Activated CD8-positive, alpha-beta memory T cell treated with anti-CD3 and anti-CD28 coated beads for 4 hours (primary cell): ENCODE results near the gene PCID2.
A peak's percentile ranks its signal among the peaks of the same experiment; 100 is the strongest.

Experiments used
- DNase-seq, 2 donors: peaks; one replicate each; pipeline ENCODE4 v3.0.0-alpha.2; 2020; ENCODE audit warnings: low read depth in 2 of 2

The PCID2 gene

DNA sequence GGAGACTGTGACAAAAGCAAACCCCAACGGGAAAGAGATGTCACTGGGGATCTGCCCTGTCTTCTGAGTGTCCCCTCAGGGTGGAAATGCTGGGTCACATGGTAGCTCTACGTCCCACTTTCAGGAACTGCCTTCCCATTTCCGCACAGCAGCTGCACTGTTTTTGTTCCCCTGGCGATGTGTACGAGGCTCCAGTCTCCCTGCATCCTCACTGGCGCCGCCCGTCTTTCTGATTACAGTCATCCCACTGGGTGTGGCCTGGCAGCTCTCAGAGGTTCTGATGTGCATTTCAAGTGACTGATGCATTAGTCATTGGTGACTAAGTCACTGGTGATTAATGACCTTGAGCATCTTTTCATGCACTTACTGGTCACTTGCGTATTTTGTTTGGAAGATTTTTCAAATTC is 21.2 kb downstream of the PCID2 start:
- DNase-seq, result peak in 1 of 2 donors; percentile 41

DNA sequence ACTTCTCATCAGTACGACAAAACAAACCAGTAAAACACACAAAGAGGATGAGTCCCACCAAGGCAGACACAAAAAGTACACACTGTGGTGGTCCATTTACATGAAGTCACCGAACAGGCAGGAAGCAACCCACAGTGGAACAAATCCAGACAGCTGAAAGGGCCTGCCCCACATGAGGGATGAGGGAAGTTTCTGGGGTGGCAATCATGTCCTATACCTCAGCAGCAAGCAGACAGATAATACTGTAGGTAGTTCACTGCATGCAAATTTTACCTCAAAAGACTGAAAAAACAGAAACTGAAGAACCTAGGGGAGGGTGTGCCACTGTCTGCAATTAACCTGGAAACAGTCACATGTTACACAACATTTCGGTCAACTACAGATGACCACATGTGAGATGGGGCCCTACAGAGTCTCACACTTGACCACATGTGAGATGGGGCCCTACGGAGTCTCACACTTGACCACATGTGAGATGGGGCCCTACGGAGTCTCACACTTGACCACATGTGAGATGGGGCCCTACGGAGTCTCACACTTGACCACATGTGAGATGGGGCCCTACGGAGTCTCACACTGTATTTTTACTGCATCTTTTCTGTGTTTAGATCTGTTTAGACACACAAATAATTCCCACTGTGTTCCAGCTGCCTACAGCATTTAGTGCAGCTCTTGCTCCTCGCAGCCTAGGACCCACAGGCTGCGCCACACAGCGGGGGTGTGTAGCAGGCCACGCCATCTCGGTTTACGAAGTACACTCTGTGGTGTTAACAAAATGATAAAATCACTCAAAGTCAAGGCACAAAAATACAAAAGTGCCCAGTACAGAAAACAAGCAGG is 22.2 kb downstream of the PCID2 start:
- DNase-seq, result no peak

DNA sequence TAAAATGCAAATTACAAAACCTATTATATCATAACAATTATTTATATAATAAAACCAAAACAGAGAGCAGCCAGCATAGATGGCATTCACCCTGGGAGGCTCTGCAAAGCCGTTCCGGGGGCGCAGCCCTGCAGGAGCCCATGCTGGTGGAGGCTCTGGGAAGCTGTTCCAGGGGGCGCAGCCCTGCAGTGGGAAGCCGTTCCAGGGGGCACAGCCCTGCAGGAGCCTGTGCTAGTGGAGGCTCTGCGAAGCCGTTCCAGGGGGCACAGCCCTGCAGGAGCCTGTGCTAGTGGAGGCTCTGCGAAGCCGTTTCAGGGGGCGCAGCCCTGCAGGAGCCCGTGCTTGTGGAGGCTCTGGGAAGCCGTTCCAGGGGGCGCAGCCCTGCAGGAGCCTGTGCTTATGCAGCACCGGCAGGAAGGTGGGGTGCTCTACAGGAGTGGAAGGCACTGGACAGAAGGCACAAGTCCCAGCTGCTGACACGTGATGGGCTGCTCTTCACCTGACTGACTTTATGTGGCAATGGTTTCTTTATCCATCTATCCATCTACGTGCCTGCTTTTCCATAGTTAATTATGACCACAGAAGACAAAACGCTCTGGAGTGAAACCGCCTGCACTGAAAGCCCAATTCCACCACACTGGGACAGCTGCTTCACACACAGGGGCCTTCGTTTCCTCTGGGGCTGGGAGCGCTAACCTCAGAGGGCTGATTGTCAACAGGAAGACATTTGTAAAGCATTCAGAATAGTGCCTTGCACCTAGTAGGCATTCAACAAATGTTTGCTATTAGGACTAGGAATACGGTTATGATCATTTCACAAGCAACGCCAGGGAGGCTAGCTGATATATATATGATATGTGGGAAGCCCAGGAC is 23.7 kb downstream of the PCID2 start:
- no peak for DNase-seq

DNA sequence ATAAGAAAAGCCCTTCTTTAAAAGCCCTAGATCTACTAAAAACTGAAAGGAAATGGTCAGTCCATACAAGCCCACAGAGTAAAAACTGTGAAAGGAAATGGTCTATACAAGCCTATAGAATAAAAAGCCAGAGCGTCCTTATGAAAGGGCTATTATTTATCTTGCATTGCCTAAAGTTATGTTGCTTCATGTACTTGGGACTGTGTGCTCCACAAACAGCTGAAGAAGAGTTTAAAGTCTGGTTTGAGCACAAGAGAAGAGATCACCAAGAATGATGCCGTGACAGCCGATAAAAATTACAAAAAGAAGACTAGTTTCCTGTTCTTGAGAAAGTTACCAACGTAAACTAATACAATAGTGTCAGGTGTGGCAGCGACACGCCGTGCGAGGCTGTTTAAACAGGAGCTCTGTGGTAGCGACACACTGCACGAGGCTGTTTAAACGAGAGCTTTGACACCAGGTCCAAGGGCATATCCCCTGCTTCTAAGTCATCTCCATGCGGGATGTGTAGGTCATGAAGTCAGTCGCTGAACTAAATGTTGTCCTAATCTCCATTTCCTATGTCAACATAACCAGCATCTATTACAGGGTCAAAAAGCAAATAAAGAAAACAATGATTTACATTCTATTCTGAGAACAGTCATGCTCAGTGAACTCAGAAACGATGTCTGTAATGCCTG is 24.9 kb downstream of the PCID2 start:
- DNase-seq, result no peak

DNA sequence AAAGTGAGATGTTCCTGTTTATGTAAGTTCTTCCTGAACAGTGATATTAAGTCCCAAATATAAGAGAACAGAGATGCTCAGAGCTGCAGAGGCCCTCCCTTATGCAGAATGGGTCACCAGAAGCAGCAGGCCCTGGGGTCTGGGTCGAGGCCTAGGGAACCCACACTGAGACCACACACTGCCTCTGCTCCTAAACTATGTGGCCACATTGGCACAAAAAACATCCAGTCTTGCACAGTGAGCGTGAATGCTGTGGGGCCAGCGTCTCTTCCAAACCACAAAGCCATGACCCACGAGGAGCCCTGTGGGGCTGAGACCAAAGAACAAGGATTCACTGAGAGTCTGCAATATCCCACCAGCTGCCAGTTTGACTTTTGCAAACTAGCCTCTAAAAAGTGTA is 26.4 kb downstream of the PCID2 start:
- no peak for DNase-seq

DNA sequence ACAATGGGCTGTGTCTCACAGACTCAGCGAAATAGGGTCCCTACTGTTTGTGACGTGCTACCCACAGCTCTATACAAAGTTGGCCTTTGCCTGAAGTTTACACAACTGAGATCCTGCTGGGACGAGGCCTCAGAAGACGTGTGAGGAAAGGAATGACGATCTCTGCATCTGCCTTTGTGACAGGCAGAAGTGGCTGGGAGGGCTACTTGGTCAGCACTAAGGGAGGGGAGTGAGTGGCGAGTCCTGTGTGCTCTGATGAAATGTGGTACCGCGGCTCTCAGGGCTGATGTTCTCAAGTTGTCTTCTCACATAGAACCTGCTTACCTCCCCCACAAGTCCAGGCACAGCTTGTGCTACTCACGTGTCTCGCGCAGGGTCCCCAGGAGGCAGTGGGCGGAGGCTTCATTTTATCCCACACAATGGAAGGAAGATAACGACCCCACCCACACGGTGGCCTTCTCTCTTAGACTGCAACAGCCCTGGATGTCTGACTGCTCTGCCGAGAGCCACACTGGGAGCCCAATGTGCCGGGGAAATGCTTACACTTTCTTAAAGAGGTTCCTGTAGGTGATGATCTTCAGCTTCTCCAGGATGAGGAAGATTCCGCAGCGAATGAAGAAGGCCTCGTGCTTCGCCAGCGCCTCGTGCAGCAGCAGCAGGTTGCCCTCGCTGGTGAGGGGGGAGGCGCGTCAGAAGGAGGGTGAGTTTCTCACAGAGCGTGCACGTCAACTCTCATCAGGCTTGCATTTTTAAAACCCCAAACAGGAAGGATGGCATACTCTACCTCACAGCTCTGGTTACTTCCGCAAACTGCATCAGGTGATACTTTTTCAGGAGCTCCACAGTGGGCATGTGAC is 28.9 kb downstream of the PCID2 start:
- no peak for DNase-seq

DNA sequence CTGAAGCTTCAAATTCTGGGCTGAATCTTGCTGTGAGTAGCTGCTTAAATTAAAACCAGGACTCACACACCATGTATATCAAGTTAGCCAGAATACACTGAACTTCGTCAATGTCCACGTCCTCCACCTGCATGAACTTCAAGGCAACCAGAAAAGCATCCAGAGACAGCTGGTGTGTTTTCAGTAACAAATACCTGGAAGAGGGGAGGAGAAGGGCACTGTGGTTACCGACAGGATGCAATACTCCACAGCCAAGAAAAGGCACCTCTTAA is 29.6 kb downstream of the PCID2 start:
- DNase-seq, result no peak

DNA sequence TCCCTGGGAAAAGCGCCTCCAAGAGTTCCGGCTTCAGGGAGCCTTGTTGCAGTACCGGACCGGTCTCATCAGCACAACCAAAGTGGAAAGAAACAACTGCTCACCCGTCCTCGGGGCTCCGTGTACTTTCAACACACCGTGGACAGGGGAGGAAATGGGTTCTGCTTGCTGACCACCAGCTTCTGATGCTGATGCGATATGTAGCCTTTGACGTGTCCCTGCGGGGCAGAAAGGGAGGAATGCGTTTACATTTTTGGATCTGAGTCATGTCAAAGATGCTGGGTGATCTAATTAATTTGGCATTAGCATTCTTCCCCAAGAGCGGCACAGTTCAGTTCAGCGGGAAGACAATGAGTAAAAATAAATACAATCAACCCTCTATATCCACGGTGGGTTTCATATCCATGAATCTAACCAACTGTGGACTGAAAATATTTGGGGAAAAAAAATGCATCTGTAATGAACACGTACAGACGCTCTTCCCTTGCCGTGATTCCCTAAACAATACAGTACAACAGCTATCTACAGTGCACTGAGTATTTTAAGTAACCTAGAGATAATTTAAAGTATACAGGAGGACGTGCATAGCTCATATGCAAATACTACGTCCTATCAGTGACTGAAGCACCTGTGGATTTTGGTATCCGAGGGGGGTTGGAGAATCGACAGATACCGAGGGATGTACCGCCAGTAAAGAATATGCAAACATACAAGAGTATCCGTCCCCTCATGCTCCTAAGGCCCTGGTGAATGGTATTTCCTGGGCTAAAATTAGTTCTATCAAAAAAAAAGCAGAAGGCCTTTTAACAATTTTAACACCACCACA is 30.2 kb downstream of the PCID2 start:
- no peak for DNase-seq

DNA sequence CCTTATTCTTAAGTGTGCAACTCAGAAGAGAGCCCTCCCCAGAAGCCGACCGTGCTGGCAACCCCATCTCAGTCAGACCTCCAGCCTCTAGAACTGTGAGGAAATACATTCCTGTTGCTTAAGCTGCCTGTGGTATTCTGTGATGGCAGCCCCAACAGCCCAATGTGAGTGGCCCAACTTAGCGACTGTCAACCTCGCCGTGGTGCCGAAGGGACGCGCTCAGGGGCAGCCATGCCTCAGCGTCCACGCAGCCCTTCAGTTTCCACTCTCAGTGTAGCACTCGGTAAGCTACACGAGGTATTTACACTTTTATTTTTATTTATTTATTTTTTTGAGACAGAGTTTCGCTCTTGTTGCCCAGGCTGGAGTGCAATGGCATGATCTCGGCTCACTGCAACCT is 31.6 kb downstream of the PCID2 start:
- DNase-seq, result no peak

DNA sequence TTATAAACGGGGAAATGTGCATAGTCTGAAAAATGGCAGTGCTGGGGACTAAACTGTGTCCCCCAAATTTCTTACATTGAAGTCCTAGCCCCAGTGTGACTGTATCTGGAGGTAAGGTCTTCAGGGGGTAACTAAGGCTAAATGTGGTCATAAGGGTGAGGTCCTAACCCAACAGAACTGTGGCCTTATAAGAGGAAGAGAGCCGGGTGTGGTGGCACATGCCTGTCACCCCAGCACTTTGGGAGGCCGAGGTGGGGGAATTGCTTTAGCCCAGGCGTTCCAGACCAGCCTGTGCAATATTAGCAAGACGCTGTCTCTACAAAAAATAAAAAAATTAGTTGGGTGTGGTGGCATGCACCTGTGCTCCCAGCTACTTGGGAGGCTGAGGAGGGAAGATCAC is 32.2 kb downstream of the PCID2 start:
- peak; percentile 43 to 74 for DNase-seq

DNA sequence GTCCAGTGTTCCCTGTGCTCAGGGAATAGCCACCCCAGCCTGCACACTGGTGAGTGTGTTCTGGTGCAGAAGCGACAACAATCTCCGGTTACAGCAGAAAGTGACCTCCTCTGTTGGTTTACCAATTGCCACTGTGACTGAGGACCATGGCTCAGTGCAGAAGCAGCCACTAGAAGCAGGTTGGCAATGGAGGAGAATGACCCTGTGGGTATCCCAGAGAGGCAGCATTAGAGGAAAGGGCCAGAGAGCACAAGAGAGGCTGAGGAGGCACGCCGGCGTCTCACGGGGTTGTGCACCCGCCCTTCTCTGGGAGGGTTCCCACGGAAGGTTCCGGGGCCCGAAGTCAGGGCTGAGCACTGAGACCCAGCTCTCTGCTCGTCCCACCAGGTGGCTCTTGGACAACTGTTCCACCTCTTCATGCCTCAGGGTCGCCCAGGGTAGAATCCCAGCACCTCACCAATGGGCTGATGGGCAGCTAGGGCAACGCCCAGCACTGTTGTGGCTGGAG is 36.0 kb downstream of the PCID2 start:
- no peak for DNase-seq

DNA sequence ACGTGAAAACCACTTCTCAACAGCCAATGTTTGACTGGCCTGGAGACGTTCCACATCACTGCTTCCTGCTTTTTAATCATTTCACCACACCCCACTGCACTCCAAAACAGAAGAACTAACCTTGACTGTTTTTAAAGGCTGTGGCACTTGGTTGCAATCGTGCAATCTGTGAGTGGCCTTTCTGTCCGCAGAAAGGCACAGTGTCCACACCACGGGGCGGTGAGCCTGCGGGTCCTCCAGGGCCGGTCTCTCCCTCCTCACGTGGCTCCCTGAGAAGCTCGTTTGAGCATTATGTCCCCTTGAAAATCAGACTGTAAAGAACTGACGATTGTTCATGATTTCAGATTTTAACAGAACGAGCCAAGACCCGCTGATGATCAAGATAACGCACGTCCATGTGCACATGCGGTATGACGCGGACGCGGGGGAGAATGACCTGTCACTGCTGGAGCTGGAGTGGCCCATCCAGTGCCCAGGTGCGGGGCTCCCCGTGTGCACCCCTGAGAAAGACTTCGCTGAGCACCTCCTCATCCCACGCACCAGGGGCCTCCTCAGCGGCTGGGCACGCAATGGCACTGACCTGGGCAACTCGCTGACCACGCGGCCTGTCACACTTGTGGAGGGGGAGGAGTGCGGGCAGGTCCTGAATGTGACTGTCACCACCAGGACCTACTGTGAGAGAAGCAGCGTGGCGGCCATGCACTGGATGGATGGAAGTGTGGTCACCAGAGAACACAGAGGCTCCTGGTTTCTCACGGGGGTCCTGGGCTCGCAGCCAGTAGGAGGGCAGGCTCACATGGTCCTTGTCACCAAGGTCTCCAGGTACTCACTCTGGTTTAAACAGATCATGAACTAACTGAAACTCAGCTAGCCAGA is 37.0 kb downstream of the PCID2 start:
- DNase-seq, result no peak

DNA sequence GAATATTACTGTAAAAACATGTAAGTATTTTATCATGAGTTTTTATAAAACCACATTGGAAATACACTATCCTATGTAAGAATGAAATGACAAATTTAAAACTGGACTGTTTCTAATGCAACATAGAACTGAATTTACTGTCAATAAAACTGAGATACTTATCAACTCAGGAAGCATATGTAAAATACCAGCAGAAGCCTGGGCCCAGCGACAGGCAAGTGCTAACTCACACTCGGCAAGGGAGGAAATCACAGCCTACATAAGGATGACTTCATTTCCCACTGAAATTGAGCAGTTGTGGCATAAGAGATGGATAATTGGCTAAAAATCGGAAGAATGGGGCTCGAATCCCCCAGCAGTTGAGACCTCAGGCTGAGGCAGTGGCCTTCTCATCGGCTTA is 38.0 kb downstream of the PCID2 start:
- no peak for DNase-seq

DNA sequence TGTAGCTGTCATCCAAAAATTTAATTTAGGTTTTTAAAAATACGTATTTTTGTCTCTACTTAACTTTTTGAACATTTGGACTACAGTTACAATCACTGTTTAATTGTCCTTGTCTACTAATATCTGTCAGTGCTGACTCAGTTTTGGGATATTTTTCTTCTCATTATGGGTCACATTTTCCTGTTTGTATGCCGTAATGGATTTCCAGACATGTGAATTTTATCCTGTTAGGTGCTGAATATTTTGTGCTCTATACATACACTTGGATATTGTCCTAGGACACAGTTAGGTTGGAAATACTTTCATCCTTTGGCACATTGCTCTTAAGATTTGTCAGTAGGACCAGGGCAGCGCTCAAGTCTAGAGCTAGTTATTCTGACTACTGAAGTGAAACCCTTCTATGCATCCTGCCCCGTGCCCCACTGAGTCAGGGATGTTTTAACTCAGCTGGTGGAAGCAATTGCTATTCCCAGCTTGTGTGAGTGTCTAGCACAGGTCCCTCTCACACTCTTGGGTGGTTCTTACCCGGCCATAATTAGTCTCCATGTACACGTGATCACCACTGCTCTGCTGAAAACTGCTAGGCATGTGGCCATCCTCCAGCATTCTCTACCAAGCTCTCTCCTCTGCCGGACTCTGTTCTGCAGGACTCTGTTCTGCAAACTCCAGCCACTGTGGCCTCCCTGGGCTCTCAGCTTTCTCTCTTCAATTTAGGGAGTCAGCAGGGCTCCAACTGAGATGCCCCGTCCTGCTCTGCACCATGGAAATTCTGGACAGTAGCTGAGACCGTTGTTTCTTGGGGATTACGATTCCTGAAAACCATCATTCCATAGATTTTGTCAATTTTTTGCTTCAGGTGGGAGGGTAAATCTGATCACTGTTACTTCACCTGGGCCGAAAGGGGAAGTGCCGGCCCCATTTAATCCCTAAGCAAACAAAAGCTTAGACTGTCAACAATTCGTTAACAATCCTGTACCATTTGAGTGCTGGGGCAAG is 38.9 kb downstream of the PCID2 start:
- no peak for DNase-seq

DNA sequence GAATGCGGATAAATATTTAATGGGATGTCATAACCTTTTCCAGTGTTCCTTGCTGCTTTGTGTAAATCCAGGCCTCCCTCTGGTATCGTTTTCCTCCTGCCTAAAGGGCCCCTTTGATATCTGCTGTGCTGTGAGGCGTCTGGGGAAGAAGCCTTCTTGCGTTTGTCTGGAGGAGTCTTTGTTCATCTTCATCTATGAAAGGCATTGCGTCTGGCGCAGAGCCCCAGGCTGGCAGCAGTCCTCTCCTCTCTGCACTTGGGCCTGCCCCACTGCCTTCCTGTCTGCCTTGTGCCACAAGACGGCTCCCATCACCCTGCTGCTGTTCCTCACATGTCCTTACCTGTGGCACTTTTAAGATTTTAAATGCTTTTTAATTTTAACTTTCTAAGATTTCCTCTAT is 40.3 kb downstream of the PCID2 start:
- no peak for DNase-seq

DNA sequence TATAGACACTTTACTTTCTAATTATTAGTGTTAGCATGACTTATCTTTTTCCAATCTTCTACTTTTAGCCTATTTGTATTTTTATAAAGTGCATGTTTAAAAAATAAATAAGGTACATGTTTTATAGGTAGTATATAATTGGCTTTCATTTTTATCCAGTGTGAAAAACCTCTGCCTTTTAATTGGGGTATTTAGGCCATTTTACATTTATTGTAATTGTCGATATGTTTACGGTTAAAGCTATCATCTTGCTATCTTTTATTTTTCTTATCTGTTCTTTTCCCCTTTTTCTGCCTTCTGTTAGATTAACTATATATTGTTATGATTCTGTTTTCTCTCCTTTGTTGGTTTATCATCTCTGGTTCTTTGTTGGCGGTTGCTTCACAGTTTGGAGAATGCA is 40.9 kb downstream of the PCID2 start:
- no peak for DNase-seq

DNA sequence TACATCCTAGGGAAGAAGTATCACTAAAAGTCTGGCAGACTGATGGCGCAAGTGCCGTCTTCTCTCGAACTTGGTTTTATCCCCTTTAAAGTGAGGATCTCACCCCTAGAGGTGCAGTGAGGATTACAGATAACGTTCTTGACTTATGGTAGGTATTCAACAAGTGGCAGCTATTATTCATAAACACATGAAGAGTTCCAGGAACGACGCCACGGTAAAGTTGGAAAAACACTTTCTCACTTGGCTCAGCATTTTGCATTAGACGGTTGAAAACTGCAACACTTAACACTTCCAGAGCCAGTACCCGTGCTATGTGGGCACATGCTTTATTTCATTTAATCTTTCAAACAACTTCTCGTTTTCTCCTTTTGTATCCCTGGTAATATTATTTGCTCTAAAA is 41.3 kb downstream of the PCID2 start:
- no peak for DNase-seq

DNA sequence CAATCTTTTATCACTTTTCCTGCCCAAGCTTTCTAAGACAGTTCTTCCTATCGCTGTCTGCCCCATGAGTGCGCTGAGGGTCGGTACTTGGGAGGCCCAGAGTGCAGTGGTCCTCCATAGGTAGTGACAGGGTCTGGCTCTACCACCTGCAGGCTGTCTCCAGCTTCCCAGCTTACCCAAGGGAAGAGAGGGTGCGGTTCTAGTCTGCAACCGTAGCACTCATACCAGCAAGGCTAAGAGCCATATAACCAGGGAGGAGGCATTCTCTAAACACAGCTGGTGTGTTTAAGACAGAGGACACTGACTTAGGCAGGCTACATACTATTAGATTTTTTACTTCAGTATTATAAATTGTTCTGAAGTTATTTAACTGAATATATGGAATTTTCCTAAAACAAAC is 41.8 kb downstream of the PCID2 start:
- DNase-seq, result no peak
